ENCODE data around the gene MED13L.

Gene MED13L

GRCh38 chr12:115973968-115974724 is 303.3 kb downstream of the MED13L start:
- no peaks in the 10 kb centered on the region for H3K9me3 ChIP-seq (ENCODE audit: severe bottlenecking)
- peaks cover 43% of the 10 kb centered on the region for H3K36me3 ChIP-seq
- H3K27ac ChIP-seq: no peak overlapping the region
- no peak overlapping the region for H3K4me3 ChIP-seq (ENCODE audit: low read depth, low read length)
- H3K27me3 ChIP-seq (ENCODE audit: insufficient read depth, low read depth, severe bottlenecking): no peaks in the 10 kb centered on the region
- no peak for DNase-seq
- peak; percentile 28; the same call in 1 of the 2 replicates for TF ChIP-seq CTCF (IDR thresholded peaks at IDR 0.05; ENCODE audit: low read depth, low read length)

GRCh38 chr12:115973066-115973465 is 304.4 kb downstream of the MED13L start:
- H3K4me3 ChIP-seq (ENCODE audit: low read depth, low read length): no peak overlapping the region
- H3K9me3 ChIP-seq (ENCODE audit: severe bottlenecking): no peaks in the 10 kb centered on the region
- H3K27ac ChIP-seq: no peak overlapping the region
- H3K36me3 ChIP-seq: peaks cover 45% of the 10 kb centered on the region
- no peak for TF ChIP-seq CTCF (IDR thresholded peaks at IDR 0.05; ENCODE audit: low read depth, low read length)
- no peaks in the 10 kb centered on the region for H3K27me3 ChIP-seq (ENCODE audit: insufficient read depth, low read depth, severe bottlenecking)
- DNase-seq: no peak

GRCh38 chr12:115972241-115972640 is 305.3 kb downstream of the MED13L start:
- Histone ChIP-seq H3K9me3 (ENCODE audit: severe bottlenecking) (no peaks in the 10 kb centered on the region), H3K36me3 (peaks cover 50% of the 10 kb centered on the region), H3K27ac (peak overlapping the region; percentile 58), H3K27me3 (ENCODE audit: insufficient read depth, low read depth, severe bottlenecking) (no peaks in the 10 kb centered on the region), H3K4me3 (ENCODE audit: low read depth, low read length) (no peak overlapping the region)
- no peak for TF ChIP-seq CTCF (IDR thresholded peaks at IDR 0.05; ENCODE audit: low read depth, low read length)
- no peak for DNase-seq

GRCh38 chr12:115968211-115968610 is 309.3 kb downstream of the MED13L start:
- no peak overlapping the region for H3K4me3 ChIP-seq (ENCODE audit: low read depth, low read length)
- no peak for TF ChIP-seq CTCF (IDR thresholded peaks at IDR 0.05; ENCODE audit: low read depth, low read length)
- no peak overlapping the region for H3K27ac ChIP-seq
- no peaks in the 10 kb centered on the region for H3K27me3 ChIP-seq (ENCODE audit: insufficient read depth, low read depth, severe bottlenecking)
- H3K36me3 ChIP-seq: peaks cover 47% of the 10 kb centered on the region
- no peak for DNase-seq
- no peaks in the 10 kb centered on the region for H3K9me3 ChIP-seq (ENCODE audit: severe bottlenecking)

DNA sequence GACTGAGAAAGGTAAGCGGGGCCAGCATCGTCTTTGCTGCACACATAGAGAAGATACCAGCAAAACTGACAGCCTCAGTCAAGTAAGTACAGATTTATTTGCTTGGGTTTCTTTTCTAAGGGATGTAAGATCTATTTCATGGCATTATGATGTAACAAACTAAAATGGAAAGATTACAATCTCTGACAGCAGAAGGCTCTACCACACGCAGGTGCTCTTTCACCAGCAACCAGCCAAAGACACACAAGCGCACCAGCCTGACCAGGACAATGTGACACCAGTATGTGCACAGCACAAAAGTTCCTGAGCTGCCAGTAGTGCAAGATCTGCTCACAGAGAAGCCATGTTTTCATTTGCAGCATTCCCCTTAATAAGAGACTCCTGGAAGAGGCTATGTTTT is 311.1 kb downstream of the MED13L start:
- no peak for TF ChIP-seq CTCF (IDR thresholded peaks at IDR 0.05; ENCODE audit: low read depth, low read length)
- no peak for DNase-seq
- H3K9me3 ChIP-seq (ENCODE audit: severe bottlenecking): no peaks in the 10 kb centered on the region
- peaks cover 55% of the 10 kb centered on the region for H3K36me3 ChIP-seq
- H3K27ac ChIP-seq: no peak overlapping the region
- no peaks in the 10 kb centered on the region for H3K27me3 ChIP-seq (ENCODE audit: insufficient read depth, low read depth, severe bottlenecking)
- no peak overlapping the region for H3K4me3 ChIP-seq (ENCODE audit: low read depth, low read length)

- no peak for TF ChIP-seq CTCF (IDR thresholded peaks at IDR 0.05; ENCODE audit: low read depth, low read length)
- Histone ChIP-seq H3K4me3 (ENCODE audit: low read depth, low read length) (no peak overlapping the region), H3K27me3 (ENCODE audit: insufficient read depth, low read depth, severe bottlenecking) (no peaks in the 10 kb centered on the region), H3K36me3 (peaks cover 45% of the 10 kb centered on the region), H3K27ac (no peak overlapping the region), H3K9me3 (ENCODE audit: severe bottlenecking) (no peaks in the 10 kb centered on the region)
- DNase-seq: no peak
Measured at GRCh38 chr12:115964626-115965025, 312.9 kb downstream of the MED13L start.
